ENCODE measurements around the gene ARHGEF7.

Gene ARHGEF7

DNA sequence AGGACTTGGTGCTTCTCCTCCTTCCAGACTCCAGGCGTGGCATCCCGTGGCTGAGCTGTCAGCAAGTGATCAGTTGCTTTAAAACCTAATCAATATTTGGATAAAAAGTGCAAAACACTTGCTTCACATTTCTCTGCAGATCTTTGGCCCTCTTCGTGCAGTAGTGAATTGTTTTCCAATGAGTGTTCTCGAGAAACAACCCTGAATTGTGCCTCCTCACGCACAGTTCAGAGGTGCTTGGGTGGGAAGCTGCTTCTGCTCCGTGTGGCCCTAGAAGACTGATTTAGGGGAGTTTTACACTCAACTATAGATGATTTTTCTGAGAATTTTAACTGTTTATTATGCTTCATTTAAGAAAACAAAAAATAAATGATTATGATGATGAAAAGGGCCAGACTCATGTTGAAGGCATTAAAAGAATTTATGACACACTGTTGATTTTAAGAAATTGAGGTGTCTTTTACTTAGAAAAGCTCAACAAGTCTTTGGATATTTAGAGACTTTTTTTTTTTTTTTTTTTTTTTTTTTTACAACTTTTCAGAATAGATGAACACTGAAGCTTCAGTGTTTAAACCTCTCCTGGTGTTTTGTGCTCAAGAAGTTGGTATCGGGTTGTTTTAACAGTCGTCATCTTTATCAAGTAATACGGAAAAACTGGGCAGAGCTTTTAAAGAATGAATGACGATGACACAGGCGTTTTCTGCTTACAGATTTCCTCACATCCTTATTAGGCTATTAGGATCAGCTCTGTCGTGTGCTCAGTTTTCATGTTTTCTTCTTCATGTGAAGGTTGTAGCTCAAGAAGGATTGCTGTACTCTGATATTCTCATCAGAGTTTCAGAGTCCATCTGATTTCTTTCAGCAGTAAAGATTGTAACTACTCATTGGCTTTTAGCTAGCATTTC, 165.8 kb downstream of the ARHGEF7 start:
- no peak for DNase-seq

GRCh38 chr13:111281751-111282311, 166.7 kb downstream of the ARHGEF7 start:
- no peak for DNase-seq

GRCh38 chr13:111282425-111282824, 167.3 kb downstream of the ARHGEF7 start:
- no peak for DNase-seq

DNA sequence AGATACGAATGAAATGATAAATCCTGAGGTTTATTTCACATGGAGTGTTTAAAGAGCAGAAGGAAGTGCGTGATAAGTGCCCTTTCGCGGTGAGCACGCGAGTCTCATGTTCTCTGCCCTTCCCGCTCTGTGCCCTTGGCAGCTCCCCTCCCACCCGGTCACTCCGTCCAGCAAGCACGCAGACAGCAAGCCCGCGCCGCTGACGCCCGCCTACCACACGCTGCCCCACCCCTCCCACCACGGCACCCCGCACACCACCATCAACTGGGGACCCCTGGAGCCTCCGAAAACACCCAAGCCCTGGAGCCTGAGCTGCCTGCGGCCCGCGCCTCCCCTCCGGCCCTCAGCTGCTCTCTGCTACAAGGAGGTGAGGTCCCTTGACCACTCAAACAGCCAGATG, 167.9 kb downstream of the ARHGEF7 start:
- no peak for DNase-seq

- DNase-seq = no peak
Measured at GRCh38 chr13:111283457-111283856, 168.3 kb downstream of the ARHGEF7 start.

- no peak for DNase-seq
Measured at GRCh38 chr13:111283991-111284390, 168.9 kb downstream of the ARHGEF7 start.

GRCh38 chr13:111284565-111284964, 169.5 kb downstream of the ARHGEF7 start:
- no peak for DNase-seq

GRCh38 chr13:111286162-111286561, 171.1 kb downstream of the ARHGEF7 start:
- no peak for DNase-seq

DNA sequence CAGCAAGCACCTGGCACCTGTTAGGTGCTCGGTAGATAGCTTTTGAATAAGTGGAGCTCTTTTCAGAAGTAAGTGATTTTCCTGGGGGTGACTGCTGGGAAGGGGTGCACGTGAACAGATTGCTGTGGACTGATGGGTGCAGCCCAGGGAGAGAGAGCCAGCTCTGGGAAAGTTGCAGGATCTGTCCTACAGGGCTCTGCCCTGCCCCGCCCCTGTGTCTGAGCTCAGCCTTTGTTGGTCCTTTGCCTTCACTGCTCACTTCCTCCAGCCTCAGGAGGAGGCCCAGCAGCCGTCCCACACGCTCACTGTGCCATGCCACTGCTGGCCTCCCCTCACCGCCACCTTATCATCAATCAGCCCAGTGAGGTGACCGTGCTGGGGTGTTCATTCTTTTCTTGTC, 171.6 kb downstream of the ARHGEF7 start:
- no peak for DNase-seq

DNA sequence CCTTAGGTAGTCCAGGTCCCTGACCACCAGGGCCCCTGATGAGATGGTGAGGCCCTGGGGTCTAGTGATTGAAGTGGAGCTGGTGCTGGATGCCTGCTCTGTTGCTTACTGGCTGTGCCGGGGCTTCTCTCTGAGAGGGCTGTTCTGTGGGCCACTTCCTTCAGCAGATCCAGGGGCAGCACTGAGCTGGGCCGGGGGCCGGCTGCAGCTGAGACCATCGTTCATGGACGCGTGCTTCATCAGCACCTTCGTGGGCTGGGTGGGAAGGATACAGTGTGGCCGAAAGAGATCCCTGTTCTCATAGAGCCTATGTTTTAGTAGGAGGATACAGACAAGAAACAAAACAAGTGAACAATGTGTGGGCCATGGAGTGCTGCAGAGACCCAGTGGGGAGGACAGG, 172.1 kb downstream of the ARHGEF7 start:
- DNase-seq = no peak

GRCh38 chr13:111288276-111288675, 173.2 kb downstream of the ARHGEF7 start:
- DNase-seq = peak in 1 of 5 experiments; percentile 27

DNA sequence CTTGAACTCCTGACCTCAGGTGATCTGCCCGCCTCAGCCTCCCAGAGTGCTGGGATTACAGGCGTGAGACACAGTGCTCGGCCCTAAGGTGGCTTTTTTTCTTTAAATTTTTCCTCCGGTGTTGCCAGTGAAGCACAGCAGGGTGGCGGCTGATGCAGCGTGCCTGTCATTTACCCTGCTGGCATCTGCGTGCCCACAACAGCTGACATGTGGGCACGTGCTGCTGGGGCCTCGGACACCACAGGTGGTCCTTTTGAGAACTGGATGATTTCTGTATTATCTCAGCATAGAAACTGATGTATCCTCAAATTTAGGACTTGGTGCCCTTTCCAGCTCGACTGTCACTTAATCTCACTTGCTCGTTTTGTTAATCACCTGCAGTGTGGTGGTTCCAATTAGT, 174.1 kb downstream of the ARHGEF7 start:
- no peak for DNase-seq

DNA sequence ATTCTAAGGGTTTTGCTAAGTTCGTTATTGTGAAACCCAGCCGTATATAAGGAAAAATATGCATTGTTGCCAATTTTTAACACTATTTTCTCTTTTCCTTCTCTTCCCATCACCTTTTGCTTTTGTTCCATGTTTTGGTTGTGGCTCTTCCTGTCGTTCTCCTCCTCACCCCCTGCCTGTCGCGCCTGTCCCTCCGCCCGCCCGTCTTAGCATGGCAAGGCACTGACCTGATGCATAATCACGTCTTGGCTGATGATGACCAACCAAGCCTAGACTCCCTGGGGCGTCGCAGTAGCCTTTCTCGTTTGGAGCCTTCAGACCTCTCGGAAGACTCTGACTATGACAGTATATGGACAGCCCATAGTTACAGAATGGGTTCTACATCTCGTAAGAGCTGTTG, 176.8 kb downstream of the ARHGEF7 start:
- no peak for DNase-seq

GRCh38 chr13:111292710-111293485, 177.8 kb downstream of the ARHGEF7 start:
- no peak for DNase-seq

DNA sequence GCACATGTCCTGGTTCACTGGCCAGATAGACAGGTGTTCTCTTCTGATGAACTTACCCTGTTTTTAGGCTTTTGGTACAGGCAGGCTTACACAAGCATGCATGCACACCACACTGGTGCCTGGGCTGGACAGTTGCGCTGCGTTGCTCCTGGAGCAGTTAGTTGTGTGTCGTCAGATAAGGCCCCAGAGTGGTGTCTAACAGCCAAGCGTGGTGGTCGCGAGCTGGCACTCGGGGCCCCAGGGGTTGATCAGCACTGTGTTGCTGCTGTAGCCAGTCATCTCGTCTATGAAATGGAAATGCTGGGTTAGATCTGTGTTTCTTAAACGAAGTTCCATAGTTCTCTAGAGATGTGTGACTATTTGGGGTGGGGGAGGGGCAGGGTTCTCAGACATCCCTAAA, 180.8 kb downstream of the ARHGEF7 start:
- DNase-seq = peak in 1 of 5 experiments; percentile 68

DNA sequence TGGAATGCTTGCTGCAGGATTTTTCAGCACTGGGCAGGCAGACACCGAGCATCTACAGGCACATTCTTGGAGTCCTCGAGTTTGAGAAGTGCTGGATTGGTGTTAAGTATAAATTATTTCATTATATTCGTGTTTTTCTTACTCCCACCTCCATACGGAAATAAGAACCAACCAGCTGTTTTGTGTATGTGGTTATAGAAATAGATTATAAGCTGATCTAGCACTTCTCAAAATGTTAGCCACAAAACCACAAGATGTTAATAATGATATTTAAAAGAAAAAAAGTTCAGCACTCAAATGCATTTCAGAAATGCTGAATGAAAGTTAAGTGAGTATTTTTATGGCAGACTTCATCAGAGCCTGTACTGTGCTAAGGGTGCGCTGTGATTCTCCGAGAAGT, 181.3 kb downstream of the ARHGEF7 start:
- DNase-seq = peak in 1 of 5 experiments; percentile 88

- DNase-seq = no peak
Measured at GRCh38 chr13:111298214-111298975, 183.3 kb downstream of the ARHGEF7 start.

- DNase-seq = no peak
Measured at GRCh38 chr13:111302045-111302726, 187.1 kb downstream of the ARHGEF7 start.

GRCh38 chr13:111303559-111303958, 188.4 kb downstream of the ARHGEF7 start:
- no peak for DNase-seq

GRCh38 chr13:111304041-111304544, 189.0 kb downstream of the ARHGEF7 start:
- peak in 1 of 5 experiments; percentile 89 for DNase-seq

DNA sequence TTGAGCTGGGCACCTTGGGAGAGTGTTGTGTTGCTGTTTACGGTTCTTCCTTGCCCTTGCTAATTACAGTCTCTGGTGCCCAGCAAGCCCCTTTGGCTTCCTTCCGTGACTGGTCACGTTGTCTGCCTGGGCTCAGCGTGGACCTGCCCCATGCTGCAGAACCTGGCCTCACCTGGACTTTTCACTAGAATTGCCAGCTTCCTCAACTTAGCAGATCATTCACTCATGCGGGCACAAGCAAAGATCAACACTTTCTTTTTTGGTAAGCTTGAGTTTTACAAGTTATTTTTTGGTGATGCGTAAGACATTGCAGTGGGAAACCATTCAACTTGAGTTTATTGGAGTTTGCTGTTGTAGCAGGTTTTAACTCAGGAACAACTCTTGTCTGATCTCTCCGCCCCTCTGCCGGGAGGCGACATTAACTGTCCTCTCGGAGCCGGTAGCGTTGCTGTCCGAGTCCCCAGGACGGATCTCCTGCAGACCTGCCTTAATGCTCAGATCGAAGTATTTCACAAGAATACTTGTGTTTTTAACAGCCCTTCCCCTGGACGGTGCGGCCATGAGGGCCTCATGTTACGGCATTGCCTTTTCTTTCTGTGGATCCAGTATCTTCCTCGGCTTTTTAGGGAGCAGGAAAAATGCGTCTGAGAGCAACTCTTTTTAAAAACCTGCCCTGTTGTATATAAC, 189.6 kb downstream of the ARHGEF7 start:
- no peak for DNase-seq

Data from T-helper 2 cell (primary cell).